Progenitor cell of endocrine pancreas (in vitro differentiated cells): Measurements from ENCODE around the gene SLC29A3. TPM values are rescaled to one million over a fixed set of nuclear protein-coding genes. Genes with fewer than 3 reads are reported as not detected.

Experiments used
- DNase-seq: peaks from one replicate; pipeline ENCODE4 v3.0.0; 2021; ENCODE audit warnings: low spot score; ENCODE audit not compliant: unreplicated experiment
- H3K27ac Mint-ChIP-seq: 2 replicates; pipeline ENCODE4 v1.8.0; 2021; ENCODE audit warnings: mild to moderate bottlenecking, moderate library complexity, mixed read lengths
- H3K27me3 Mint-ChIP-seq: 2 replicates; pipeline ENCODE4 v1.8.0; 2021; ENCODE audit warnings: mixed read lengths
- H3K36me3 Mint-ChIP-seq: 2 replicates; pipeline ENCODE4 v1.8.0; 2022; ENCODE audit warnings: mixed read lengths; ENCODE audit not compliant: insufficient read depth
- H3K4me1 Mint-ChIP-seq: 2 replicates; pipeline ENCODE4 v1.8.0; 2021; ENCODE audit warnings: low read depth, mixed read lengths
- H3K4me3 Mint-ChIP-seq: 2 replicates; pipeline ENCODE4 v1.8.0; 2021; ENCODE audit warnings: low read depth, mild to moderate bottlenecking, moderate library complexity, mixed read lengths
- H3K9me3 Mint-ChIP-seq: 2 replicates; pipeline ENCODE4 v1.8.0; 2021; ENCODE audit warnings: low read depth, mixed read lengths
- total RNA-seq: library from RNA; stranded (reverse); gene quantifications from 2 replicates; pipeline ENCODE4 v1.2.1, GENCODE V29; 2021
- TF ChIP-seq, protein P1 (sequence below): fragments of 200-600 bp; sonication (generic); IDR thresholded peaks from one replicate; pipeline ENCODE4 v1.5.0; 2021; ENCODE audit warnings: antibody characterized with exemption, mild to moderate bottlenecking; ENCODE audit not compliant: unreplicated experiment

Gene SLC29A3
- total RNA-seq, 1 donor from 2014 or later = 13.7 TPM

DNA sequence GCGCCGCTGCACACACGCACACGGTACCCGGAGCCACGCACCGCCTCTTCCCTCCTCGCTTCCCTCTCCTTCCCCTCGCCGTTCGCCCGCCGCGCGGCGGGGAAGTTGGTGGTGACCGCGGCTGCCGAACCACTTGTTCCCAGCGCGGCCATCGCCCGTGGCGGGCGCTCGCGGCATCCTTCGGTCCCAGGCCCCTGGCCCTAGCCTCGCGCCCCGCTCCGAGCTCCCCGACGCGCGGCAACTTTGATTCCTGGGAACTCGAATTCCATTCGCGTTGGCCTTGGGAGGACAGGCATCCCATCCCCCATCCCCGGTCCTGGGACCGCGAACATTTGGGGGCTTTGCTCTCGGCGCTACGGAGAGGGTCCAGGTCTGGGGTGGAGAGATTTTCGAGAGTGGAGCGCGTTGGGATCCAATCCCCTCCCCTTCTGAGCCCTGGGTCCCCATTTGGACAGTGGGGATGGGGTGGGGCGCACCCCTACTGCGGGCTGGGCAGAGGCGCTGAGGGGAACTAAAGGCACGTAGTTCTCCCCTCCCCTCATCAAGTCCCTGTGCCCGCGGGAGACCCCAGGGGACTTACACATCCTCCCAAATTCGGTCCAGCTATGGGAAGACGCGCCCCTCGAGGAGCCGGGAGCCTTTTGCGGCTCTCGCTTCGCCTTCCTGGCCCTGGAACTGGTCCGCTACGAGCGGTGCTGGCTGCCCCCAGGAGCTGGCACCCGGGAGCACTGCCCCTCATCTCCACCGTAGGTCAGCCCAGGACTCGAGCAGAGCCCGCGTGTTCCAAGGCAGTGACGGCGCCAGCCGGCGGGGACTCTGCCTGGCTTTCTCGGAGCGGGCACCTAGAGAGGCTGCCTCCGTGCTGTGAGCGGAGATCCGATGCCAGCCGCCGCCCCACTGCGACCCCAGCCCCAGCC, 78.5 kb downstream of the SLC29A3 start:
- TF ChIP-seq, protein P1, sequence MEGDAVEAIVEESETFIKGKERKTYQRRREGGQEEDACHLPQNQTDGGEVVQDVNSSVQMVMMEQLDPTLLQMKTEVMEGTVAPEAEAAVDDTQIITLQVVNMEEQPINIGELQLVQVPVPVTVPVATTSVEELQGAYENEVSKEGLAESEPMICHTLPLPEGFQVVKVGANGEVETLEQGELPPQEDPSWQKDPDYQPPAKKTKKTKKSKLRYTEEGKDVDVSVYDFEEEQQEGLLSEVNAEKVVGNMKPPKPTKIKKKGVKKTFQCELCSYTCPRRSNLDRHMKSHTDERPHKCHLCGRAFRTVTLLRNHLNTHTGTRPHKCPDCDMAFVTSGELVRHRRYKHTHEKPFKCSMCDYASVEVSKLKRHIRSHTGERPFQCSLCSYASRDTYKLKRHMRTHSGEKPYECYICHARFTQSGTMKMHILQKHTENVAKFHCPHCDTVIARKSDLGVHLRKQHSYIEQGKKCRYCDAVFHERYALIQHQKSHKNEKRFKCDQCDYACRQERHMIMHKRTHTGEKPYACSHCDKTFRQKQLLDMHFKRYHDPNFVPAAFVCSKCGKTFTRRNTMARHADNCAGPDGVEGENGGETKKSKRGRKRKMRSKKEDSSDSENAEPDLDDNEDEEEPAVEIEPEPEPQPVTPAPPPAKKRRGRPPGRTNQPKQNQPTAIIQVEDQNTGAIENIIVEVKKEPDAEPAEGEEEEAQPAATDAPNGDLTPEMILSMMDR = no peak
- H3K27me3 Mint-ChIP-seq = peaks cover 84% of the 10 kb centered on the region
- no peaks in the 10 kb centered on the region for H3K36me3 Mint-ChIP-seq
- H3K27ac Mint-ChIP-seq = no peak overlapping the region
- no peaks in the 10 kb centered on the region for H3K9me3 Mint-ChIP-seq
- DNase-seq = no peak
- peaks cover 1% of the 10 kb centered on the region for H3K4me1 Mint-ChIP-seq
- peak overlapping the region; percentile 35 for H3K4me3 Mint-ChIP-seq

DNA sequence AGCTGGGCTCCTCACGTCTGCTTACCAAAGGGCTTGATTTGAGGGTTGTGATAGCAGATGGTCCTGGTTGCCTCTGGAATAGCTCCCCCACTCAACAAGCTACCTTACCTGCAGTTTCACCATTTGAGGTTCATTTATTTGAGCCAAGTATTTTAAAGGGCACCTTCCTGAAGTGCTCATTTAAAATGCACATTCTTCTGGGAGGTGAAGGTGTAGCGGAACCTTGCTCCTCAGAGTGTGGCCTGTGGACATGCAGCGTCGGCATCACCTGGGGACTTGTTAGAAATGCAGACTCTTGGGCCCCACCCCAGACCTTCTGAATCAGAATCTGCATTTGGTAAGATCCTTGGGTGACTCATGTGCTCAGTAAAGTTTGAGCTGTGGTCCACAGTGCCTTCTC, 79.9 kb downstream of the SLC29A3 start:
- H3K36me3 Mint-ChIP-seq = no peaks in the 10 kb centered on the region
- no peak overlapping the region for H3K4me3 Mint-ChIP-seq
- peaks cover 1% of the 10 kb centered on the region for H3K4me1 Mint-ChIP-seq
- H3K27ac Mint-ChIP-seq = no peak overlapping the region
- H3K9me3 Mint-ChIP-seq = no peaks in the 10 kb centered on the region
- peaks cover 71% of the 10 kb centered on the region for H3K27me3 Mint-ChIP-seq
- TF ChIP-seq, protein P1 = no peak
- no peak for DNase-seq

DNA sequence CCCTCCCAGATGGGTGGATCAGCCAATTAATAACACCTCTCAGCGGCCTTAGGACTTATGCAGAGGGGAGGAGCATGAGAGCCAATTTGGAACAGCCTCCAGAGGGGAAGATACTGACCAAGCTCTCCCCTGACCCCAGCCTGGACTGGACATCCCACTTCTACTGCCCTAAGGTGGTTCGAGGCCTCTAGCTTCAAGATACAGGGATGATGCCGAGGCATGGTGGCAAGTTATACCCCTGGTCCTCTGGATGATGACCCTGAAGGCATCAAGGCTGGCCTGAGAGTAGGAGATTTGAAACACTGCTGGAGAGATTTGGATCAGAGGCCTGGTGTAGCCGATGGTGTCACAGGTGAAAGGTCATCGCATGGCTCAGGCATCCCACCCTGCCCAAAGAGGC, 80.9 kb downstream of the SLC29A3 start:
- no peak for DNase-seq
- no peak overlapping the region for H3K4me3 Mint-ChIP-seq
- H3K36me3 Mint-ChIP-seq = no peaks in the 10 kb centered on the region
- no peaks in the 10 kb centered on the region for H3K9me3 Mint-ChIP-seq
- no peak overlapping the region for H3K27ac Mint-ChIP-seq
- peaks cover 1% of the 10 kb centered on the region for H3K4me1 Mint-ChIP-seq
- TF ChIP-seq, protein P1 = no peak
- H3K27me3 Mint-ChIP-seq = peaks cover 71% of the 10 kb centered on the region

DNA sequence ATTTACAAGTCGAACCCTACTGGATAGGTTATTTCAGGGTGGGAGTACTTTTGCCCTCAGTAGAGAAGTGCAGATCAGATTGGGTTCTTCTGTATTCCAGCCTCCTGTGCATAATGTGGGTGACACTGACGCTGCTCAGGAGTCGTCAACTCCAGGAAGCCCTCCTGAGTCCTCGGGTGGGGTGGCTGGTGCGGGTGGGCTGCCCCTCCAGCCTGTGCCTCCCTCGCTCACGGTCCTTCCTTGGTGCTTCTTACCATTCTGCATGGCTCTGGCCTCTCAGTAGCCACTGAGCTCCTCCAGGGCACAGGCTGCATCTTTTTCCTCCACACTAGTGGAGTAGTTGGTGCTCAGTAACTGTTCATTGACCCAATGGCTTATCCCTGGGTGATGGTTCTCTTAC, 82.0 kb downstream of the SLC29A3 start:
- no peaks in the 10 kb centered on the region for H3K36me3 Mint-ChIP-seq
- TF ChIP-seq, protein P1 = no peak
- H3K9me3 Mint-ChIP-seq = no peaks in the 10 kb centered on the region
- peaks cover 1% of the 10 kb centered on the region for H3K4me1 Mint-ChIP-seq
- no peak overlapping the region for H3K4me3 Mint-ChIP-seq
- no peak for DNase-seq
- H3K27me3 Mint-ChIP-seq = peaks cover 64% of the 10 kb centered on the region
- no peak overlapping the region for H3K27ac Mint-ChIP-seq

DNA sequence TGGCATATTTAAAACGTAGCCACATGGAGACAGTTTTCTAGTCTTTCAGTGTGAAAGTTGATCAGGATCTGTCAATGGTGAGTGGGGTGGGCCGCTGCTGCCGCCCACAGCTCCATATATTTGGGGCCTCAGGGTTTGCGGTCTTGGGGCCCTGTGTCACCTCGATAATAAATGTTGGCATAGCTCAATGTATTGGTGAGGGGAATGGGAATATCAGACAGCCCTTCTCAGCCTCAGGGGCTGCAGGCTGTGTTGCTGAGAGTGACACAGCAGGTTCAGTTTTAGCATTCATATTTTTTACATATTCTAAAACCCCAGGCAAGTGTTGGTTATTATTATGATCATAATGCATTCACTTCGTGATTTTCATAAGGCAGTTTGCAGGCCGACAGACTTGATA, 82.9 kb downstream of the SLC29A3 start:
- H3K9me3 Mint-ChIP-seq = no peaks in the 10 kb centered on the region
- H3K27me3 Mint-ChIP-seq = peaks cover 66% of the 10 kb centered on the region
- no peak overlapping the region for H3K27ac Mint-ChIP-seq
- no peak overlapping the region for H3K4me3 Mint-ChIP-seq
- no peak for DNase-seq
- H3K4me1 Mint-ChIP-seq = peaks cover 1% of the 10 kb centered on the region
- no peaks in the 10 kb centered on the region for H3K36me3 Mint-ChIP-seq
- TF ChIP-seq, protein P1 = no peak
